ENCODE data around the gene ADCY1.

Gene ADCY1

DNA sequence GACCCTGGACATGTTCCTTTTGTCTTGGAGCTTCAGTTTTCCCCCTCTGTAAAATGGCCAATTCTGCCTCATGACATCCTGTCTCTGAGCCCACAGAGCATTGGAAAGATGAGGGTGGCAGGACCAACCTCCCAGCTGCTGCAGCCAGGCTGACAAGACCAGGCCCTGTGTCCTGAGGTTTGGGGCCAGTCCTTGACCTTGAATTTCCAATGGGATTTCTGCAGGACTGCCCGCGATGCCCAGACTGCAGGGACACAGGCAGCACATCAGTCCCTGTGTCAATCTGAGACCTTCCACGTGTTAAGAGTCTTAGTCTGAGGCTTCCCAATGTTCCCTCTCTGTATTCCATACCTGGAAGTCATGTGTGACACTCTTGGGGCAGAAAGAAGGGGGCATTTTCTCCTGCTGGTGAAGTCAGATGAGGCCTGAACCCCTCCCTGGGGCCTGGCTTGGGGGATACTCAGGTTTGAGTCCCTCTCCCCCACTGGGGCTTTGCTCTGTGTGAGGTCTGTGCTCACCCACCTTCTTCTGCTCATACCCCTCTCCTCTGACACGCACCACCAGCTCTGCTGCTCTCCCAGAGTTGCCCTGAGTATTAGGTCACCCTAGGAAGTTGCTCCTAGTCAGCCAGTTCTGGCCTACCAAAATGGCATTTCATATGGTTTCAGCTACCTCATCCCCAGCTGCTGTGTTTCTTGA, 79.2 kb downstream of the ADCY1 start:
- DNase-seq = no peak

DNA sequence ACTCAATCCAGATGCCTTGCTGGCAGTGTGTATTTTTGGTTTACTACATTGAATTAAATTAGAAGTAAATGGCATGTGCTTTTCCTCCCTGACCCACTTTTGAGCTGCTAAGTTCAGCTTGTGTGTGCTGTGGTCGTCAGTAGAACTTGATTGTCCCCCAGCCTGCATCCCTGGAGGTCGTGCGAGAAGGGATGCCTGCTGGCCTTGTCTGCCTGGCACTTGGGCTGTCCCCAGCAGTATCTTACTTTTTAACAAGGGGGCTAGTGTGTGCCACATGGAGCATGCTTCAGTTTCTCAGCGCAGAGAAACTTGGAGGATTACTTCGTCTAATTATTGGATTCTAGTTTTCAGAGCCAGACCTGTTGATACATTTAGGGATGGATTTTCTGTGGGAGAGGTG, 80.2 kb downstream of the ADCY1 start:
- DNase-seq = no peak

DNA sequence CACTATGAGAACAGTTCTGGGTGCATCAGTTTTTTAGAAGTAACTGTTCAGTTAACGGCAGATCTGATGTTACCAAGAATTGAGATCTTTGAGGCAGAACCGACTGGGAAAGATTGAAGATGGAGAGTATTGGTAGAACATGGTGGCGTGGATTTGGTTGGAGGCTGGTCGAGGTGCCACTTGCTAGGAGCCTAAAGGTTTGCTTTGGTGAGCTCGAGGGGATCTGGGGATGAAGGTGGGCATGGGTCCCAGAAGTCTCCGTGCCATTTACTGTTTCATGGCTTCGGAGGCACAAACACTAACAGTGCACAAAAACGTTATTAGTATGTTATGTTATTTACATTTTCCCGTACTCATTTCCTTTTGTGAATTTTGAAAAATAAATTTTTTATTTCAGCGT, 81.4 kb downstream of the ADCY1 start:
- no peak for DNase-seq

DNA sequence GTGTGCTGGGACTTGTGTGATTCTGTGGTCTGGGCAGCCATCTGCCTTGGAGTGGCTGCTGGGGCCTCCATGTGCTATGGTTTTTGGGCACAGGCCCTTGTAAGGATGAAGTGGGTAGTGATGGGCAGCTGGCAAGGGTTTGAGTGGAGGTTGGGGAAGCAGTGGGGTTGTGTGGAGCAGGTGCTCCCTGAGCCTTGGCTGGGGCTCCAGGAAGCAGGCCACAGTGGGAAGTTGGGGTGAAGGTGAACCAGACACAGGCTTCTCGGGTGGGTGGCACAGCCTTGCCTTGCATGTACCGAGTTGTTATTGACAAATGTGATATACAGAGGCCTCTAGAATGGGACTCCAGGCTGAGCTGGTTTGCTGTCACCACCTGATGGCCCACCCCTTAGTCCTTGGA, 82.3 kb downstream of the ADCY1 start:
- no peak for DNase-seq

DNA sequence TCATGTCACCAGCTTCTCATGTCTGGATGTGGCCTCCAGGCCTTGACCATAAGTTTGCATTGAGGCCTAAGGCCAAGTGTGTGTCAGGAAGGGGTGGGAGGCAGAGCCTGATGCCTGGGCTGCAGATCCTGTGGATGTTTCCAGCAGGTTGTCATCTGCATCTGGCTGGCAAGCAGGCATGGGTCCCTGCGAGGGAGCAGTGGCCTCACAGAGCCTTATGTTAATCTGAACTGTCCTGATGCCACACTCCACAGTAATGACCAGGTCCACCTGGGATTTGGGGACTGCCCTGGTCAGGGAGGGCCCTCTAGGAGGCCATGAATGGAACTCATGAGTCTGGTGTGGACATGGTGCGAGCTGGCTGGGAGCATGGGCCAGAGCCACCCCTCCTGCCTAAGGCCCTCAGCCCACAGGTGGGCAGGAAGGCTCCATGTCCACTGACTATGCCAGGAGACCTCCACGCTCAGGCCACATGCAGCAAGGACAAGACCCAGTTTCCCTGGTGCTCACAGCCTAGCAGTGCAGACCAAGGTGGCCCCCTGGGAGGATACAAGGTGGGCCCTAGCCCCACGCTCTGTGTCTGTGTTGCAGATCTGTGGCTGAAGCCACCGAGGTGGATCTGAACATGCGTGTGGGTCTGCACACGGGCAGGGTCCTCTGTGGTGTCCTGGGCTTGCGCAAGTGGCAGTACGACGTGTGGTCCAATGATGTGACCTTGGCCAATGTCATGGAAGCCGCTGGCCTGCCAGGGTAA, 83.1 kb downstream of the ADCY1 start:
- DNase-seq = no peak

DNA sequence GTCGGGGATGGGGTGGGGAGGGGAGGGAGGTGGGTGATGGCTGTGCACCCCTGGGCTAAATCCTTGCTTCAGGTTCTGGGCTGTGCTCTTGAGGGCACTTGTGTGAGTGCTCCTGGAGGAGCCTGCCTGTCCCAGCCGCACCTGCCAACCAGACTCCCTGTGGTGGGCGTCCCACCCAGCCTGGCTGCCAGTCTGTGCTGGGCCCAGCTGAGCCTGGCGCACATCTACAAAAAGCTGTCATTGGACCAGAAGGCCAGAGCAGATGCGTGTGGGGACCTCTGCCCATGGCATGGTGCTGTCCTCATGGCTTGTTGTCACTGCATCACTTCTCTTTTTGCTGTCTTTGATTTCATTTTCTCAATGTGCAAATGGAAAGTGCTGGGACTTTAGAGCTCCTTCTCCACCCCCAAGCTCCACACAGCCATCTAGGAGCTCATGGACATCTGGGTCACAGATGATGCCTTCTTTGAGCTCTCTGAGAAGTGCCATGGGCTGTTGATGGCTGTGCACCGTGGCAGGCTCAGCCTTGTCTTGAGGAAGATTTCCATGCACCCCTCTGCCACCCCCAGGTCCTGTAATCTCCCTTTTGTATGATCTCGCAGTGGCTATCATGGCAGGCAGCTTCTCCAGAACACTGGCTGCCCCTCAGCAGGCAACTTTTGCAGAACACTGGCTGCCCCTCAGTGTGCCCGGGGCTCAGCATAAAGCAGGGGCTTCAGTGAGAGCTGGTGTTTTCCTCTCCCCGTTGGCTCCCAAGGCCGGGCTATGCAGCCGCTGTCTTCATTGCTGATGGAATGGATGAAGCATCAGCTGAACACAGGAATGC, 83.9 kb downstream of the ADCY1 start:
- no peak for DNase-seq

DNA sequence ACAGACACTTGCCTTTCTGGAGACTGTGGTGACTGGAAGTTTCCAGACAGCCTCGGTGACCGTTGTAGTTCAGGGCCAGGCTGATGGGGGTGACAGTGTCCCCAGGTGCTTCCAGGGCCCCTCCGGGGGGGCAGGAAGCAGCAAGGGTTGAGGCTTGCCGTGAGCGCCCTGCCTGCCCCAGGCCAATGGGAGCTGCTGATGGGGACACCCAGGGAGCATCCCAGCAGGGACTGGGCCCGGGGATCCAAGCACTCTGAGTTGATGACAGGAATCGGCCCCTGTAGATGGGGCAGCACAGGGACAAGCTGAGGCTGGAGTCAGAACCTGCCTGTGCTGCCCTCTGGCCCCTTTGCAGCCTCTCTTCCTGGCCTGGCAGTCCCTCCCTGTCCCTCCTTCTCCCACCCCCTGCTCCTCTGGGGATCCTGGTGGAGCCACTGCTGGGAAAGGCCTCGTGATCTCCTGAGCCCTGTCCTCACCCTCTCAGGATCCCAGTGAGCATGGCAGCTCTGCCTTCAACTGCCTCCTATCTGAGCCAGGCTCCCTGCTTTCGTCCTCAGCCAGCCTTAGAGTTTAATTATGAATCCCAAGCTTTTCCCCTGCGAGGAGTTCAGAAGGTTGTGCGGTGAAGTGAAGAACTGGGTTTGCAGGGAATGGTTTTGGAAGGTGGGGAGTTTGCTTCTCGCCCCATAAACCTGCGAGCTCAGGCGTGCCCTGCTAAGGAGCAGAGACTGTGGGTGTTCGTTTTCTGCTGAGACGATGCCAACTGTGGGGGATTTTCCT, 84.7 kb downstream of the ADCY1 start:
- DNase-seq = no peak

DNA sequence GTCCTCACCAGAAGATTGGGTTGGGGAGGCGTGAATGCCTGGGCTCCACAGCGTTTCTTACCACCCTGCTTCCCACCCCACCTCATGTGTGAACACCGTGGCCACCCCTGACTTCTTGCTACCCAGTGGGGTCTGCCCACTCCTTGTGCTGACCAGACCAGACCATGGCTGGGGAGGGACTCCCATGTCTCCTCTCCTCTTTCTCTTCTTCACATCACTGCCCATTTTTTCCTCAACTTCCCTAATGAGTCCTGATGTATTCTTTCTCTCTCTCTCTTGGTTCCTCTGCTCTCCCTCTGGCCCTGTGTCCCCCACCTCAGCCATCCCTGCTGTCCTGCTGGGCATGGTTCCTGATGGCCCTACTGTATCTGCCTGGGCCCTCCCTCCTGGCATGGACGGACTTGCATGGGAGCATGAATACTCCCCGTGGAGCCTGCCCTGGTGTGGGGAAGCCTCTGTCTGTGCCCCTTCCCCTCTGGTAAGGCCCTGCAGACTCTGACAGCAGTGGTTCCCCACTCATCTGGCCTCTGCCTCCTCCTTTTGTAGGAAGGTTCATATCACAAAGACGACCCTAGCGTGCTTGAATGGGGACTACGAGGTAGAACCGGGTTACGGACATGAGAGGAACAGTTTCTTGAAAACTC, 85.5 kb downstream of the ADCY1 start:
- no peak for DNase-seq

DNA sequence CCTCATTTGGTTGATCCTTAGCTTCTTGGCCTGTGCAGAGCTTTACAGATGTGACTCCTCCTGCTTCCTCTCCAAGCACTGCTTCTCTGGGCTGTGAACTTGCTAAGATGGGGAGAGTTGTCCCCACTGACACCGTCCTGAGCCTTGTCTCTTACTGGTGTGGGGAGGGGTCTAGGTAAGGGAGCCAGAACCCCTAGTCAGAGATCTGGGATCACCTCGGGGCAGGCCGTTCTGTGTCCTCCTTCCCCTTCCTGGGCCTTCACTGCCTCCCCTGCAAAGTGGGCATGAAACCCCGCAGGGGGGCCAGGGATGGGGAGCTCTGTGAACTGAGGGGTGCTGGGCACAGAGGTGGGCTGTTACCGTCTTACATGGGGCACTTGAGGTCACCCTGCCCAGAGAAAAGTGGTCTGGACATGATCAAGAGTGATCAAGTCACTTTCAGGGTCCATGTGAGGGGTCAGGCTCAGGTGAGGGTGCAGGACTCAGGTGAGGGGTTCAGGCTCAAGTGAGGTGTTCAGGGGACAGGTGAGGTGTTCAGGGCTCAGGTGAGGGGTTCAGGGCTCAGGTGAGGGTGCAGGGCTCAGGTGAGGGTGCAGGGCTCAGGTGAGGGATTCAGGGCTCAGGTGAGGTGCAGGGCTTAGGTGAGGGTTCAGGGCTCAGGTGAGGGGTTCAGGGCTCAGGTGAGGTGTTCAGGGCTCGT, 86.2 kb downstream of the ADCY1 start:
- DNase-seq = no peak

DNA sequence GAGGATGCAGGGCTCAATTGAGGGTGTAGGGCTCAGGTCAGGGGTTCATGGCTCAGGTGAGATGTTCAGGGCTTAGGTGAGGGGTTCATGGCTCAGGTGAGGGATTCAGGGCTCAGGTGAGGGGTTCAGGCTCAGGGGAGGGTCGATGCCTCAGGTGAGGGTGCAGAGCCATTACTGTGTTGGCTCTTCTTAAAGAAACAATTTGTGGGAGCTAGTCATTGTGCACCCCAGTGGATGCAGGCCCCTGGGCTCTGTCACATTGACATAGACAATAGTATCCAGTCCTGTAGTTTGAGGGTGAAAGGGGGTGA, 86.7 kb downstream of the ADCY1 start:
- DNase-seq = no peak

DNA sequence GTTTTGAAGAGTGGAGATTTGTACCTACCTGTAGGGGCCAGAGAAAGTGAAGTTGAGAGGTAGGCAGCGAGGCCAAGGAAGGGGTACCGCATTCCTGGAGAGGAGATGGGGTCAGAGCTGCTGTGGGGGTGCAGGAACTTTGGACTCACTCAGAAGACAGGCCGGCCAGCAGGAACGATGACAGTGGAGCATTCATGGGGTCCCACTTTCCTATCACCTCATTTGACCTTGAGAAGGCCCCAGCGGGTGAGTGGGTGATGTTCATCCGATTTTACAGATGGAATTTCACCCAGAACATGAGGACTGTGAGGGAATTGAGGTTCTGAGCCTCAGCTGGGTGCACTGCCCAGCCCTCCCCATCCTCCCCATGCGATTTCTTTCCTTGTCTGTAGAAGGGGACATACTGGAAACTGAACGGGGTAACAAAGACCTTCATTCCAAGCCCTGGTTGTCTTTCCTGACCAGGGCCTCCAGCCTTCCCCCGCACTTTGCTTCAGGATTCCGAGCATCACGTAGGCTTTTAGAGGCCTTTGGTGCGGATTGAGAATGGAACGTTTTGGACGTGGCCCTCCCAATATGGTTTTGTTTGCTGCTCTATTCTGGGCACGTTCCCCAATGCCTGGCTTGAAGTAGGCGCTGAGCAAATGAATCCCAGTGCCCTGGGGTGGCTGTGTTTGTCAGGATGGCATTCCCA, 87.3 kb downstream of the ADCY1 start:
- no peak for DNase-seq

DNA sequence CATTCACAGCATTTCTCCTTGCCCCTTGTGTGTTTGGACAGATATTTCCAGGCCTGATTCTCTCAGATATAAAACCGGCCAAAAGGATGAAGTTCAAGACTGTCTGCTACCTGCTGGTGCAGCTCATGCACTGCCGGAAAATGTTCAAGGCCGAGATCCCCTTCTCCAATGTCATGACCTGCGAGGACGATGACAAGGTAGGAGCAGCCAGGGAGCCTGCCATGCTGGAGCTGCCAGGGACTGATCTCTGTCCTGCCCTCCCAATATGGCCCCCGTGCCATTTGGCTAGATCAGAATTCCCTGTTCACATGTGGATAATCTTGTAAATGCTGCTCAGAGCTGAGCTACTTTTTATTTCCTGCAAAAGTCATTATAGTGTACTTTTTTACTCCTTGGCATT, 87.8 kb downstream of the ADCY1 start:
- no peak for DNase-seq

DNA sequence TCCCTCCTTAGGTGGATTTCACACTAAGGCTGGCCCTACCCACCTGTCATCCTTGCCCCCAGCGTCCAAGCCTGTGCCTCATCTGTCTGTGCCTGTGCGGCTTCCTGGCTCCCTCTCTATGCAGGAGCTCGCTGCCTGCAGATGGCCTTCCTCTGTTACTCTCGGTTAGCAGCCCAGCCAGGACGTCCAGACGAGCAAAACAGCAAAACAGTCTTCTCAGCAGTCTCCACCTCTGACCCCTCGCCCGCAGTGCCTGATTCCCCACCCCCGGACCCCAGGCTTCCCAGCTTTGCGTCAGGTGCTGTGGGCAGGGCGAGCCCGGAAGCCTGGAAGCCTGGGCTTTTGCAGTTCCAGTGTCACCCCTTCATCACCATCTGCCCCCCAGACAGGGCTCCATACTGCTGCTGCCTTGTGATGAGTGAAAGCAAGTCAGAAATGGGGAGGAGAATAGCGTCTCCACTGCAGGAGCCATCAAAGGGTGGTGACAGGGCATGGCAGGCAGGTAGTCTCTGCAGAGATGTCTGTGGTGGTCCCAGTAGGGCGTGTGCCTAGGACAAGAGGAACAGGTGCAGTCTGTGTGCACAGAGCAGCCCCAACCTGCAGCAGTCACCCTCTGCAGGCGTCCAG, 88.5 kb downstream of the ADCY1 start:
- no peak for DNase-seq

DNA sequence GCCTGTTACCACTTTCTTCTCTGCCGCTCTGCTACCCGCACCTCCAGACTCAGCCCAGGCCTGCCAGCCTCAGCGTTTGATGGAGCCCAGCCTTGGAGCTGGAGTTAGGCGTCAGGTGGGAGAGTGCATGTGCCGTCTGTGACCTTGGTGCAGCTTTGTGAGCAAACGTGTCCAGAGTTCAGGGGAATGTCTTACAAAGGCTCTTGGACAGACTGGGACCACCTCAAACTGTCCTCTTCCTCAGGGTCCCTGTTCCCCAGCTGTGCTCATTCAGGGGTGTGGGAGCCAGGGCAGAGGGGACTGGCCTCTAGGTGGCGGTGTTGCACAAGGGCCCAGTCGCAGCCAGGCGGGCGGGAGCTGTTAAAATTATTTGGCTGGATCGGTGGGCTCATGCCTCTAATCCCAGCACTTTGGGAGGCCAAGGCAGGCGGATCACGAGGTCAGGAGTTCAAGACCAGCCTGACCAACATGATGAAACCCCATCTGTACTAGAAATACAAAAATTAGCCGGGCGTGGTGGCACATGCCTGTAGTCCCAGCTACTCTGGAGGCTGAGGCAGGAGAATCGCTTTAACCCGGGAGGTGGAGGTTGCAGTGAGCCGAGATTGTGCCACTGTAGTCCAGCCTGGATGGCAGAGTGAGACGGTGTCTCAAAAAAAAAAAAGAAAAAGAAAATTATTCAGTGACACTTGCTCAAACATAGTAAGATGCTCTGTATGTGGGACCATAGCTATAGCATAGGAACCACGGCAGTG, 89.2 kb downstream of the ADCY1 start:
- peak in 1 of 5 experiments; percentile 10 for DNase-seq

DNA sequence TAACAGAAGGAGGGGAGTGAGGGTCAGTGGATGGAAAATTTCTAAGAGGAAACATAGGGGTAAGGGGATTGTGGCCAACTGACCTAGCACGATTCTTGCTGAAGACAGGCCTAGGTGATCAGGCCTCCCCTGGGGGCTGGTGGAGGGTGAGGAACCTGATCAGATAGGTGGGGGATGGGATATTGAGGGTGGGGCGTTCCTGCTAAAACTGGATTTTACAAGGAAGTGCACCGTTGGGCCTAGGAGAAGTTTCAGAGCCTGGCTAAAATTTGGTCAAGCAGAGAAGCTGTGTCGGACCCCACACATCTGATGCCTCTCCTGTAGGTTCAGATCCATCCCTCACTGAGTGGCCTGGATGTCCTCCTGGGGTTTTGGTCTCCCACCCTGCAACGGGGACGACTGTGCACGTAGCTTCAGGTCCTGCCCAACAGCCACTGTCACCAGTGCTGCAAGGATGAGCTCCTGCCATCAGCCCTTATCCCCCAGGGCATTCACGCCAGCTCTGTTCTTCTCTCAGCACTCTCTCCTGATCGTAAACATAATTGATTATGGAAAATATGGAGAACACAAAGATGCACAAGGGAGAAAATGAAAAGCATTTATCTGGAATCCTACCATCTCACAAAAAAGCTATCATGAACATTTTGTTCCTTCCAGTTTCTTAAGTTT, 89.9 kb downstream of the ADCY1 start:
- DNase-seq = no peak

DNA sequence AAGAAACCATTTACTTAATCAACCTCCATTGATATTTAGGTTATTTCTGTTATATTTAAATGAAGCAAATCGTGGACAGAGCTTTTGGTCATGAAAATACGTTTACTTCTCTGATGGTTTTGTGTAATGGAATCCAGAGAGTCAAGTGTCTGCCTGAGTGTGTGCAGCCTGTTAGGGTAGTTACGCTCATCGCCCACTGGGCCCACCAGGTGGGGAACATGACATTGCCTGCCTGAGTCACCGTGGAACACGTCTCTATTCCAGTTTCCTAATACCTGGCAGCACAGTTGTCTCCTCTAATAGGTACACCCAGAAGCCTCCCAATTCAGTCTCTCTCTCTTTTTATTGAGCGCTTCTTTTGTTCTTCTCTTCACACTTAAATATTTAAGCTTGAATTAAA, 91.0 kb downstream of the ADCY1 start:
- no peak for DNase-seq

DNA sequence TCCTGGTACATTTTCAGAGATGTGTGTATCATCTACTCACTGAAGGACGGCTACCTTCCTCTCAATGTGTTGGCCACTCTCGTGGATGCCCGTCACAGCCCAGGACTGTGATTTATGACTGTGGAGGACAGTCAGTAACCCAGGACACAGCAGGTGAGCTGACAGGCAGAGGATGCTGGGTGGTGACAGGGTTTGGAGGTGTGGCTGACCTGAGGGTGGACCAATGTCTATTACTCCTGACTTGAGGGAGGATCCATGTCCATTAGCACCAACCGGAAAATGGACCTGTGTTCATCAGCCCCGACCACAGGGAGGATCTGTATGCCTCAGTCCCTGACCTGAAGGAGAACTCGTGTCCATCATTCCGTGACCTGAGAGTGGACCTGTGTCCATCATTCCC, 96.1 kb downstream of the ADCY1 start:
- DNase-seq = no peak

DNA sequence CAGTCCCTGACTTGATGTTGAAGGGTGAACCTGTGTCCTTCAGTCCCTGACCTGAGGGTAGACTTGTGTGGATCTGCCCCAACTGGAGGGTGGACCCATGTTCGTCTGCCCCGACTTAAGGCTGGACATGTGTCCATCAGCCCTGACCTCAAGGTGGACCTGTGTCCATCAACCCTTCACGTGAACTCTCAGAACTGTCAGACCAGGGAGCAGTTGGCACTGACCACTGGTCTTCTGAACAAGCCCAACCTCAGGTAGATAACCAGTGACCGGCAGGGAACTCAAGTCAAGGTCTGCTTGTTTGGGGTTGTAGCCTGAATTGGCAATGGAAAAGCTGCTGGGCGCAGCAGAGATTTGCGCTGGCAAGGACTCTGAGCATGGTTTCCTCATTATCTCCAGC, 96.5 kb downstream of the ADCY1 start:
- DNase-seq = no peak

DNA sequence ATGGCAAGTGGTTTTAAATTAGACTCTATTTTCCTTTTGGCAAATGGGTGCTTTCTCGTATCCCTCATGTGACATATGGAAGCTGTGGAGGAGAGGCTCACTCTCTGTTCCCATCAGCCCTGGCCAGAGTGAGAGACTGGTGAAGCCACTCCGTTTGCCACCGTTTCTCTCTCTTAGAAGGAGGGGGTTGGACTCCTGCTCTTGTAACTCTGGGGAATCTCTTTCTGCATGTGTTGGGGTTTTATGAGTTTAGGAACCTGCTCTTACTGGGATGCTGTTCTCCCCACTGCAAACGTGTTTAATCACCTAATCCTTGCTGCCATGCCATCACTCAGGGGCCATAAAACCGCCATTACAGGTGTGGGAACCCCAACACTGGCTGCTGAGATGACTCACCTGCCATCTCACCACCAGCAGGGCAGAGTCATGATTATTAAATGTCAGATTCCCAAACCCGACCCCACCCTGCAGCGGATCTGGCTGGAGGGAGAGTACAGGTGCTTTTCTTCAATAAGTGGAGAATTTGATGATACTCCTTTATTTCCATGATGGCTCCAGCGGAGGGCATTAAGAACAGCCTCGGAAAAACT, 103.2 kb downstream of the ADCY1 start:
- DNase-seq = no peak

Data from T-helper 2 cell (primary cell).